BJ (cell line): Measurements from ENCODE around the gene EIF1AD. TPM values are rescaled to one million over a fixed set of nuclear protein-coding genes. Genes with fewer than 3 reads are reported as not detected.

Experiments
- CTCF ChIA-PET: fragments of 350-600 bp; formaldehyde crosslinking; extraction: SDS; loops from one replicate; lab custom pipeline; 2021; ENCODE audit warnings: antibody characterized with exemption, inconsistent platforms; lab: Yijun Ruan, JAX
- POLR2A ChIA-PET: fragments of 300-600 bp; sonication (Branson Sonifier 250); formaldehyde crosslinking; extraction: SDS; loops from one replicate; lab custom pipeline; 2021; ENCODE audit warnings: antibody characterized with exemption; lab: Charles Lee
- DNase-seq: peaks from one replicate; pipeline ENCODE4 v3.0.0-alpha.2; 2011; ENCODE audit warnings: low read depth
- H3K27me3 ChIP-seq: 2 replicates; pipeline ENCODE4 v1.6.0; 2011; ENCODE audit warnings: low read length; ENCODE audit not compliant: control insufficient read depth, insufficient read depth
- H3K36me3 ChIP-seq: 2 replicates; pipeline ENCODE4 v1.5.1; 2011; ENCODE audit warnings: low read length; ENCODE audit not compliant: control insufficient read depth, insufficient read depth
- H3K4me3 ChIP-seq: 2 replicates; pipeline ENCODE4 v1.5.1; 2011; ENCODE audit warnings: low read depth, mild to moderate bottlenecking, control low read depth, low read length
- CTCF ChIP-seq: IDR thresholded peaks from 2 replicates; pipeline ENCODE4 v1.5.1; 2011; ENCODE audit warnings: low read depth, mild to moderate bottlenecking, control low read depth, inconsistent platforms, low read length, moderate library complexity; ENCODE audit not compliant: insufficient read depth
- polyA plus RNA-seq: library from polyadenylated mRNA; depleted of rRNA; stranded (reverse); fragments of >200 nt; gene quantifications from 2 replicates; pipeline ENCODE4 v1.2.3, GENCODE V29; 2011; rRNA removed

Gene EIF1AD
- polyA plus RNA-seq, 1 experiment, result 27.7 TPM

DNA sequence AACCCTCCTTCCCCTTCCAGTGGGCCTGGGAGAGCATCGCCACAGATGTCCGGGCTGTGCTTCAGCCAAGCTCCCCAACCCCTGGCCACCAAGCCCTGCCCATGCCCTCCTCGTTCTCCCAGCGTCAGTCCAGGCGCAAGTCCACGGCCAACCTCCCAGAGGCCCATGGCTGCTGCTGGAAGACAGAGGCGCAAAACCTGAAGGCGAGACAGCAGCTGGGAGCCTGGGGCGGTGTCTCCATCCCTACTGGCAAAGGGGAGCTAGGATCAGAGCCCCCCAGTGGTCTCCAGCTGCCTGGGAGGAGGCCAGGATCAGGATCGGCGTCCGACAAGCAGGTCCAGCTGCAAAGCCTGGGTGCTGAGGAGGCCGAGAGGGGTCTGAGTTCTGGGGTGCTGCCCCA lies 54.8 kb downstream of the EIF1AD start:
- ChIA-PET POLR2A (interaction anchor here (0.5 kb wide), 1 partner anchor 241 kb away, joined by 5 read pairs; no protein-coding TSS in a partner anchor), CTCF (interaction anchor here (1.2 to 1.3 kb wide), 2 partner anchors 58 to 87 kb away, joined by 3 read pairs; partner anchors contain the start of gene MUS81)
- no peak for DNase-seq
- no peak for TF ChIP-seq CTCF
- Histone ChIP-seq H3K4me3 (no peak overlapping the region), H3K27me3 (no peaks in the 10 kb centered on the region), H3K36me3 (no peaks in the 10 kb centered on the region)

GRCh38 chr11:65946655-65947054 lies 55.3 kb downstream of the EIF1AD start:
- no peaks in the 10 kb centered on the region for H3K36me3 ChIP-seq
- no peaks in the 10 kb centered on the region for H3K27me3 ChIP-seq
- TF ChIP-seq CTCF, result no peak
- no peak for DNase-seq
- H3K4me3 ChIP-seq, result no peak overlapping the region
- ChIA-PET CTCF (interaction anchor here (1.2 to 1.3 kb wide), 2 partner anchors 58 to 87 kb away, joined by 3 read pairs; partner anchors contain the start of gene MUS81), POLR2A (no interaction called here)

Other genes starting within 250 kb of the EIF1AD start
- 4.6 and 7.5 TPM in 2 replicates for gene AP5B1, start 221.2 kb downstream of the EIF1AD start, polyA plus RNA-seq
- gene OVOL1, start 215.1 kb downstream of the EIF1AD start, polyA plus RNA-seq, result not detected in 2 replicates
- 0.13 and 0.22 TPM in 2 replicates for gene SNX32, start 168.2 kb downstream of the EIF1AD start, polyA plus RNA-seq
- 1,912 and 2,736 TPM in 2 replicates for gene CFL1, start 144.0 kb downstream of the EIF1AD start, polyA plus RNA-seq
- gene MUS81, start 141.7 kb downstream of the EIF1AD start, polyA plus RNA-seq, result 31.1 and 63.8 TPM in 2 replicates
- 258 and 497 TPM in 2 replicates for gene EFEMP2, start 129.4 kb downstream of the EIF1AD start, polyA plus RNA-seq
- gene CTSW, start 122.3 kb downstream of the EIF1AD start, polyA plus RNA-seq, result 0.15 and 0.21 TPM in 2 replicates
- gene FIBP, start 113.7 kb downstream of the EIF1AD start, polyA plus RNA-seq, result 136 and 199 TPM in 2 replicates
- gene CCDC85B, start 111.5 kb downstream of the EIF1AD start, polyA plus RNA-seq, result 23.7 and 33.4 TPM in 2 replicates
- gene FOSL1, start 101.8 kb downstream of the EIF1AD start, polyA plus RNA-seq, result 8.2 and 10.3 TPM in 2 replicates
- gene C11orf68, start 83.1 kb downstream of the EIF1AD start, polyA plus RNA-seq, result 49.8 and 81.9 TPM in 2 replicates
- 137 and 141 TPM in 2 replicates for gene DRAP1, start 82.7 kb downstream of the EIF1AD start, polyA plus RNA-seq
- not detected in 2 replicates for gene TSGA10IP, start 56.7 kb downstream of the EIF1AD start, polyA plus RNA-seq
- 12.0 and 13.2 TPM in 2 replicates for gene SART1, start 40.4 kb downstream of the EIF1AD start, polyA plus RNA-seq
- 210 and 223 TPM in 2 replicates for gene BANF1, start 346 bp upstream of the EIF1AD start, polyA plus RNA-seq
- gene CST6, start 9.9 kb upstream of the EIF1AD start, polyA plus RNA-seq, result 4.8 and 5.9 TPM in 2 replicates
- 0.56 and 0.69 TPM in 2 replicates for gene CATSPER1, start 24.3 kb upstream of the EIF1AD start, polyA plus RNA-seq
- gene GAL3ST3, start 47.0 kb upstream of the EIF1AD start, polyA plus RNA-seq, result not detected in 2 replicates
- 70.3 and 82.7 TPM in 2 replicates for gene SF3B2, start 50.2 kb upstream of the EIF1AD start, polyA plus RNA-seq
- 34.3 and 35.8 TPM in 2 replicates for gene PACS1, start 68.1 kb upstream of the EIF1AD start, polyA plus RNA-seq